H1 (cell line): ENCODE measurements around the gene GABPB2. TPM values are rescaled to one million over a fixed set of nuclear protein-coding genes. Genes with fewer than 3 reads are reported as not detected.

ENCODE experiments used
- EZH2 ChIP-seq: fragments of 200-600 bp; sonication (generic); IDR thresholded peaks from 2 replicates; pipeline ENCODE4 v1.7.1; 2012; ENCODE audit warnings: low read depth, mild to moderate bottlenecking, moderate library complexity, low read length, inconsistent platforms; ENCODE audit not compliant: severe bottlenecking
- polyA plus RNA-seq, 7 experiments: library from polyadenylated mRNA; depleted of rRNA in 3 of 7; stranded (reverse) in 5 of 7; unstranded in 2 of 7; fragments of >200 nt in 5 of 7; fragments of 200-250 nt in 2 of 7; gene quantifications; 1 replicate in 5 of 7; 2 replicates in 1 of 7; 4 replicates in 1 of 7; pipeline versions ENCODE4 v1.2.1 to v1.2.3, GENCODE V29; 2011 to 2013; ENCODE audit warnings: missing spikeins in 2 of 7, mixed read lengths in 2 of 7
- total RNA-seq: library from RNA; stranded (reverse); fragmentation: NEBNext Ultra II Directional; extraction: Animal tissue kit (Norgen Biotek cat#: 25700); gene quantifications from 2 replicates; pipeline ENCODE4 v1.2.1, GENCODE V29; 2021
- TF ChIP-seq, protein P1 (sequence below): IDR thresholded peaks from 2 replicates; pipeline ENCODE4 v1.6.1; 2012; ENCODE audit warnings: inconsistent platforms

The GABPB2 gene
- total and polyA plus RNA-seq, 2 of the 8 experiments (the other 6 are each of a cell fraction or from before 2014, with no cell fraction given): 1.8 to 2.4 TPM

DNA sequence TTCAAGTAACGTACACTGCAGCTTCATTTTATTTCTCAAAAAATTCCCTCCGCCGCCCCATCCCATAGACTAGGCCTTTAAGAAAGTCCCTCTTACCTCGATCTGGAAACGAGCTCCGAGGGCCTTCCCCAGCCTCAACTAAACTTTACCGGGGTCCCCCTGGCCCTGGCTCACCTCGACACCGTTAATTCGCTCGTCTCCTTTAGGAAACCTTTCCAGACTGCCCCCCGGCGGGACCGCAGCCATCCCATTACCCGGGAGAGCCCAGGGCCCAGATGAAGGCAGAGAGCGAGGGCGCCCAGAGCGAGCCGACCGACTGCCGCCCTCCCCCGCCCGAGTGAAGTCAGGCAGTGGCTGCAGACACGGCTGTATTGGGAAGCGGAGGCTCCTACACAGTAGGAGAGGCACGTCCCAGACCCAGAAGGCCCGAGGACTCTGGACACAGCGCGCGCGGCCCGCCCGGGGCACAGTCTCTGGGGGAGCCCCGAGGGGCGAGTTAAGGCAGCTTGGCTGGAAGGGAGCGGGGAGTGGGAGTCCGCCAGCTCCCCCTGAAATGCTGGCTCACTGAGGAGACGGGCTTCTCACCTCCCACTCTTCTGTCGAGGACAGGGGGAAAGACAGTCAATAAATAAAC lies 61.3 kb downstream of the GABPB2 start (continued):
- peak; percentile 46 for TF ChIP-seq EZH2
- TF ChIP-seq, protein P1, sequence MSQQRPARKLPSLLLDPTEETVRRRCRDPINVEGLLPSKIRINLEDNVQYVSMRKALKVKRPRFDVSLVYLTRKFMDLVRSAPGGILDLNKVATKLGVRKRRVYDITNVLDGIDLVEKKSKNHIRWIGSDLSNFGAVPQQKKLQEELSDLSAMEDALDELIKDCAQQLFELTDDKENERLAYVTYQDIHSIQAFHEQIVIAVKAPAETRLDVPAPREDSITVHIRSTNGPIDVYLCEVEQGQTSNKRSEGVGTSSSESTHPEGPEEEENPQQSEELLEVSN: peak; percentile 5; the same call in 1 of the 2 replicates
